NB4 (cell line): Measurements from ENCODE around the gene AGPS.
"Not testable (repeated sequence)": the region's sequence is repeated elsewhere in the genome, so short reads cannot be mapped to it uniquely, and the experiment has no call there.

Source experiments
- MYC ChIP-seq: IDR thresholded peaks from 2 replicates; pipeline ENCODE4 v1.6.1; 2011; ENCODE audit warnings: low read depth, low read length
- POLR2A ChIP-seq: IDR thresholded peaks from 2 replicates; pipeline ENCODE4 v1.6.1; 2011; ENCODE audit warnings: mild to moderate bottlenecking; ENCODE audit not compliant: insufficient read length; ENCODE audit errors: extremely low read depth
- TF ChIP-seq, protein P1 (sequence below): IDR thresholded peaks from one replicate; pipeline ENCODE4 v1.5.1; 2012; ENCODE audit warnings: low read depth, low read length
- TF ChIP-seq, protein P2 (sequence below): IDR thresholded peaks from 2 replicates; pipeline ENCODE4 v1.6.1; 2011; ENCODE audit warnings: low read depth, low read length

- TF ChIP-seq, protein P1, sequence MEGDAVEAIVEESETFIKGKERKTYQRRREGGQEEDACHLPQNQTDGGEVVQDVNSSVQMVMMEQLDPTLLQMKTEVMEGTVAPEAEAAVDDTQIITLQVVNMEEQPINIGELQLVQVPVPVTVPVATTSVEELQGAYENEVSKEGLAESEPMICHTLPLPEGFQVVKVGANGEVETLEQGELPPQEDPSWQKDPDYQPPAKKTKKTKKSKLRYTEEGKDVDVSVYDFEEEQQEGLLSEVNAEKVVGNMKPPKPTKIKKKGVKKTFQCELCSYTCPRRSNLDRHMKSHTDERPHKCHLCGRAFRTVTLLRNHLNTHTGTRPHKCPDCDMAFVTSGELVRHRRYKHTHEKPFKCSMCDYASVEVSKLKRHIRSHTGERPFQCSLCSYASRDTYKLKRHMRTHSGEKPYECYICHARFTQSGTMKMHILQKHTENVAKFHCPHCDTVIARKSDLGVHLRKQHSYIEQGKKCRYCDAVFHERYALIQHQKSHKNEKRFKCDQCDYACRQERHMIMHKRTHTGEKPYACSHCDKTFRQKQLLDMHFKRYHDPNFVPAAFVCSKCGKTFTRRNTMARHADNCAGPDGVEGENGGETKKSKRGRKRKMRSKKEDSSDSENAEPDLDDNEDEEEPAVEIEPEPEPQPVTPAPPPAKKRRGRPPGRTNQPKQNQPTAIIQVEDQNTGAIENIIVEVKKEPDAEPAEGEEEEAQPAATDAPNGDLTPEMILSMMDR = not testable (repeated sequence)
- TF ChIP-seq, protein P2, sequence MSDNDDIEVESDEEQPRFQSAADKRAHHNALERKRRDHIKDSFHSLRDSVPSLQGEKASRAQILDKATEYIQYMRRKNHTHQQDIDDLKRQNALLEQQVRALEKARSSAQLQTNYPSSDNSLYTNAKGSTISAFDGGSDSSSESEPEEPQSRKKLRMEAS = not testable (repeated sequence)
- not testable (repeated sequence) for TF ChIP-seq POLR2A, MYC
These were observed 38.0 kb upstream of the AGPS start for GRCh38 chr2:177354541-177354940.
